G401 (cell line): Measurements from ENCODE around the gene NUP85. TPM values are rescaled to one million over a fixed set of nuclear protein-coding genes. Genes with fewer than 3 reads are reported as not detected.

Experiments
- total RNA-seq: library from RNA; depleted of rRNA; stranded (reverse); fragments of >200 nt; shearing (Covaris generic); gene quantifications from 2 replicates; pipeline ENCODE4 v1.2.3, GENCODE V29; 2014; rRNA removed

NUP85 gene
- total RNA-seq, 1 experiment from 2014 or later = 86.3 TPM

Other genes with a start within 250 kb of the NUP85 start
- 2.1 and 4.7 TPM in 2 replicates for gene HID1, start 232.9 kb upstream of the NUP85 start, total RNA-seq
- gene CDR2L, start 218.0 kb upstream of the NUP85 start, total RNA-seq = 21.8 and 24.4 TPM in 2 replicates
- 98.4 and 99.0 TPM in 2 replicates for gene MRPL58, start 193.0 kb upstream of the NUP85 start, total RNA-seq
- 206 and 238 TPM in 2 replicates for gene ATP5PD, start 158.7 kb upstream of the NUP85 start, total RNA-seq
- gene KCTD2, start 158.5 kb upstream of the NUP85 start, total RNA-seq = 26.8 and 27.8 TPM in 2 replicates
- gene SLC16A5, start 117.7 kb upstream of the NUP85 start, total RNA-seq = 11.0 and 25.5 TPM in 2 replicates
- gene ARMC7, start 95.7 kb upstream of the NUP85 start, total RNA-seq = 10.5 and 13.6 TPM in 2 replicates
- gene NT5C, start 73.9 kb upstream of the NUP85 start, total RNA-seq = 104 and 142 TPM in 2 replicates
- gene JPT1, start 51.2 kb upstream of the NUP85 start, total RNA-seq = 199 and 235 TPM in 2 replicates
- 142 and 183 TPM in 2 replicates for gene SUMO2, start 22.7 kb upstream of the NUP85 start, total RNA-seq
- gene GGA3, start 55.9 kb downstream of the NUP85 start, total RNA-seq = 16.6 and 25.4 TPM in 2 replicates
- gene MRPS7, start 56.2 kb downstream of the NUP85 start, total RNA-seq = 87.4 and 107 TPM in 2 replicates
- 12.1 and 15.1 TPM in 2 replicates for gene MIF4GD, start 65.6 kb downstream of the NUP85 start, total RNA-seq
- 14.7 and 15.6 TPM in 2 replicates for gene SLC25A19, start 83.8 kb downstream of the NUP85 start, total RNA-seq
- gene GRB2, start 200.0 kb downstream of the NUP85 start, total RNA-seq = 176 and 195 TPM in 2 replicates